Ishikawa (cell line): ENCODE measurements around the gene IMPA2.

Source experiments
- CEBPB ChIP-seq: IDR thresholded peaks from 2 replicates; pipeline ENCODE4 v1.6.1; 2012
- CREB1 ChIP-seq: IDR thresholded peaks from 2 replicates; pipeline ENCODE4 v1.6.1; 2012; ENCODE audit warnings: low read depth
- EGR1 ChIP-seq: IDR thresholded peaks from 2 replicates; pipeline ENCODE4 v1.6.1; 2012
- EP300 ChIP-seq: IDR thresholded peaks from 2 replicates; pipeline ENCODE4 v1.6.1; 2012; ENCODE audit warnings: borderline replicate concordance
- FOXM1 ChIP-seq: IDR thresholded peaks from 2 replicates; pipeline ENCODE4 v1.6.1; 2012; ENCODE audit warnings: low read depth, borderline replicate concordance
- MAX ChIP-seq: IDR thresholded peaks from 2 replicates; pipeline ENCODE4 v1.6.1; 2012
- NFIC ChIP-seq: IDR thresholded peaks from 2 replicates; pipeline ENCODE4 v1.6.1; 2012
- RAD21 ChIP-seq: IDR thresholded peaks from 2 replicates; pipeline ENCODE4 v1.6.1; 2012; ENCODE audit warnings: low read depth
- REST ChIP-seq: IDR thresholded peaks from 2 replicates; pipeline ENCODE4 v1.6.1; 2012; ENCODE audit warnings: low read depth, mild to moderate bottlenecking
- TAF1 ChIP-seq: IDR thresholded peaks from 2 replicates; pipeline ENCODE4 v1.6.1; 2012; ENCODE audit warnings: low read depth, mild to moderate bottlenecking
- TCF12 ChIP-seq: IDR thresholded peaks from 2 replicates; pipeline ENCODE4 v1.6.1; 2012; ENCODE audit warnings: low read depth
- TEAD4 ChIP-seq: IDR thresholded peaks from 2 replicates; pipeline ENCODE4 v1.6.1; 2012
- USF1 ChIP-seq: IDR thresholded peaks from 2 replicates; pipeline ENCODE4 v1.6.1; 2012
- YY1 ChIP-seq: IDR thresholded peaks from 2 replicates; pipeline ENCODE4 v1.6.1; 2012; ENCODE audit warnings: low read depth
- ZBTB7A ChIP-seq: IDR thresholded peaks from 2 replicates; pipeline ENCODE4 v1.6.1; 2012; ENCODE audit warnings: low read depth

The IMPA2 gene

GRCh38 chr18:12034241-12035100 is 53.2 kb downstream of the IMPA2 start:
- no peak for TF ChIP-seq FOXM1
- no peak for TF ChIP-seq TEAD4
- no peak for TF ChIP-seq ZBTB7A
- no peak for TF ChIP-seq RAD21
- no peak for TF ChIP-seq TCF12
- TF ChIP-seq YY1, result no peak
- TF ChIP-seq REST, result no peak
- TF ChIP-seq NFIC, result no peak
- no peak for TF ChIP-seq MAX
- no peak for TF ChIP-seq EP300
- TF ChIP-seq CEBPB, result no peak

GRCh38 chr18:12035481-12035880 is 54.2 kb downstream of the IMPA2 start:
- TF ChIP-seq YY1 (no peak), REST (no peak), TAF1 (no peak), CREB1 (no peak), NFIC (no peak), ZBTB7A (no peak), CEBPB (no peak), EP300 (no peak), TEAD4 (no peak), EGR1 (no peak), TCF12 (no peak), RAD21 (no peak), USF1 (no peak), FOXM1 (no peak)

- no peak for TF ChIP-seq CEBPB
- no peak for TF ChIP-seq USF1
- TF ChIP-seq RAD21, result no peak
- TF ChIP-seq NFIC, result 0 out of 2 replicates have a peak, but pooled peaks have one; percentile 29
- TF ChIP-seq TAF1, result no peak
- no peak for TF ChIP-seq YY1
- TF ChIP-seq EGR1, result no peak
- no peak for TF ChIP-seq REST
- TF ChIP-seq EP300, result no peak
- no peak for TF ChIP-seq TEAD4
- TF ChIP-seq MAX, result 0 out of 2 replicates have a peak, but pooled peaks have one; percentile 20
- TF ChIP-seq CREB1, result no peak
- peak; percentile 47 for TF ChIP-seq TCF12
- TF ChIP-seq FOXM1, result no peak
Measured at GRCh38 chr18:12036201-12036751, 55.0 kb downstream of the IMPA2 start.
